Gastroesophageal sphincter (tissue), 4 donors: ENCODE results near the gene DCC. TPM values are rescaled to one million over a fixed set of nuclear protein-coding genes. Genes with fewer than 3 reads are reported as not detected.

Experiments used
- ATAC-seq: fragments of 150-250 bp; one replicate; pipeline ENCODE4 v1.9.1; 2016; ENCODE audit warnings: mild to moderate bottlenecking, moderate library complexity
- H3K27ac ChIP-seq, 4 donors: fragments of 200-600 bp; sonication (generic) in 3 of 4; 1 replicate in 3 of 4; 2 replicates in 1 of 4; pipeline ENCODE4 v1.5.1; 2016 to 2019
- H3K27me3 ChIP-seq: fragments of 200-600 bp; sonication (generic); one replicate; pipeline ENCODE4 v1.5.1; 2019
- H3K36me3 ChIP-seq, 2 donors: fragments of 200-600 bp; sonication (generic); one replicate each; pipeline ENCODE4 v1.5.1; 2019; ENCODE audit warnings: control low read depth in 1 of 2
- H3K4me1 ChIP-seq, 3 donors: fragments of 200-600 bp; sonication (generic); 1 replicate in 2 of 3; 2 replicates in 1 of 3; pipeline ENCODE4 v1.5.1; 2016 to 2019; ENCODE audit warnings: control low read depth in 2 of 3
- H3K4me3 ChIP-seq, 2 donors: fragments of 200-600 bp; sonication (generic); one replicate each; pipeline ENCODE4 v1.5.1; 2019; ENCODE audit warnings: mild to moderate bottlenecking in 1 of 2, moderate library complexity in 1 of 2
- H3K9me3 ChIP-seq, 3 donors: fragments of 200-600 bp; sonication (generic); one replicate each; pipeline ENCODE4 v1.5.1; 2017 to 2019; ENCODE audit warnings: control low read depth in 2 of 3
- CTCF ChIP-seq, 4 experiments: fragments of 200-600 bp in 2 of 4; fragments of 450-650 bp in 2 of 4; sonication (generic) in 1 of 4; IDR thresholded peaks; one replicate each; pipeline ENCODE4 v1.5.1; 2017 to 2019; ENCODE audit warnings: antibody characterized with exemption in 4 of 4, mild to moderate bottlenecking in 2 of 4, moderate library complexity in 2 of 4
- EP300 ChIP-seq: sonication (generic); formaldehyde crosslinking; IDR thresholded peaks from one replicate; pipeline ENCODE4 v1.6.1; 2017; ENCODE audit warnings: antibody characterized with exemption, mild to moderate bottlenecking
- POLR2A ChIP-seq, 2 donors: fragments of 450-650 bp; IDR thresholded peaks; one replicate each; pipeline ENCODE4 v1.6.1; 2017; ENCODE audit warnings: antibody characterized with exemption in 2 of 2, mild to moderate bottlenecking in 2 of 2, moderate library complexity in 1 of 2
- POLR2AphosphoS5 ChIP-seq: sonication (generic); formaldehyde crosslinking; IDR thresholded peaks from one replicate; pipeline ENCODE4 v1.6.1; 2017; ENCODE audit warnings: antibody characterized with exemption
- WGBS, 2 donors: methylation state at CpG; one replicate each; pipeline ENCODE4 v1.1.5; 2018; ENCODE audit warnings: low coverage in 1 of 2; 5-methylcytosine and 5-hydroxymethylcytosine counted together
- total RNA-seq, 4 donors: library from RNA; depleted of rRNA; stranded (reverse); fragments of >200 nt; gene quantifications; one replicate each; pipeline ENCODE4 v1.1.0, GENCODE V29; 2016

DCC gene
- total RNA-seq, 4 donors from 2014 or later, result 0.13 to 0.54 (median 0.47) TPM; not detected in 1

- Histone ChIP-seq H3K27ac (no peak overlapping the region), H3K4me1 (no peaks in the 10 kb centered on the region), H3K36me3 (no peaks in the 10 kb centered on the region), H3K4me3 (no peak overlapping the region), H3K27me3 (peaks cover 25% of the 10 kb centered on the region), H3K9me3 (no peaks in the 10 kb centered on the region)
- WGBS, 2 donors, result 75 to 86% methylated on average over 2 of the region's 2 CpGs
- no peak for ATAC-seq
- TF ChIP-seq EP300, result no peak
- no peak for TF ChIP-seq CTCF (IDR thresholded peaks at IDR 0.05)
- no peak for TF ChIP-seq POLR2A (IDR thresholded peaks at IDR 0.05)
- TF ChIP-seq POLR2AphosphoS5, result no peak
These were observed 5.7 kb upstream of the DCC start for GRCh38 chr18:52334307-52334706.

DNA sequence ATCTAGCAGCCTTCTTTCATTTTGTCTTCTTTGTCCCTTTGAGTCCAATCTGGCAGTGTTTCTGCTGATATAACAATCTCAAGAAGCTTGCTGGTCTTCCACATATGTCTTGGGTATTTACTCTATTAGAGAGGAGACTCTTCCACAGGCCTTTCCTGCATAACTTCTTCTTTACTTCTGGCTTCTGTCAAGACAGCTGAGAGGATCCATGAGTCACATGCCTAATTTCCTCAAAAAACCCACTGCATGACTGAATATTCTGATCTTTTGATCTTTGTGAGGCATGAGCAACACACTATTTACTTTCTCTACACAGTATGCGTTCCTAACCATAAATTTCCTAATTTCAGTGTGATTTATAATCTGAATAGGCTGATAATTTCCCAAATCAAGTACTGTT lies 5.1 kb upstream of the DCC start:
- 75 to 79% methylated on average over 1 of the region's 1 CpG for WGBS, 2 donors
- ATAC-seq, result no peak

GRCh38 chr18:52337276-52337675 lies 2.7 kb upstream of the DCC start:
- H3K36me3 ChIP-seq, result no peaks in the 10 kb centered on the region
- H3K27me3 ChIP-seq, result peaks cover 55% of the 10 kb centered on the region
- no peak overlapping the region for H3K27ac ChIP-seq
- H3K4me3 ChIP-seq, result no peak overlapping the region
- no peaks in the 10 kb centered on the region for H3K9me3 ChIP-seq
- TF ChIP-seq POLR2AphosphoS5, result no peak
- TF ChIP-seq EP300, result no peak
- TF ChIP-seq POLR2A (IDR thresholded peaks at IDR 0.05), result no peak
- TF ChIP-seq CTCF (IDR thresholded peaks at IDR 0.05), result no peak
- peaks cover 0 to 28% (median 9%) of the 10 kb centered on the region in 3 donors for H3K4me1 ChIP-seq
- no peak for ATAC-seq
- 83 to 100% methylated on average over 1 of the region's 1 CpG for WGBS, 2 donors

More for the DNA sequence above, 5.1 kb upstream of the DCC start:
- no peak overlapping the region for H3K4me3 ChIP-seq
- H3K36me3 ChIP-seq, result no peaks in the 10 kb centered on the region
- no peak overlapping the region for H3K27ac ChIP-seq
- peaks cover 0 to 4% (median under 1%) of the 10 kb centered on the region in 3 donors for H3K4me1 ChIP-seq
- H3K27me3 ChIP-seq, result peaks cover 31% of the 10 kb centered on the region
- TF ChIP-seq EP300 (no peak), CTCF (IDR thresholded peaks at IDR 0.05) (no peak), POLR2A (IDR thresholded peaks at IDR 0.05) (no peak), POLR2AphosphoS5 (no peak)
- H3K9me3 ChIP-seq, result no peaks in the 10 kb centered on the region

- no peak for ATAC-seq
- TF ChIP-seq POLR2AphosphoS5 (no peak), CTCF (IDR thresholded peaks at IDR 0.05) (no peak), EP300 (no peak), POLR2A (IDR thresholded peaks at IDR 0.05) (no peak)
- Histone ChIP-seq H3K27ac (no peak overlapping the region), H3K36me3 (no peaks in the 10 kb centered on the region), H3K4me3 (peak overlapping the region in 1 of 2 donors; percentile 34), H3K9me3 (no peaks in the 10 kb centered on the region), H3K4me1 (peaks cover 0 to 28% (median 9%) of the 10 kb centered on the region in 3 donors), H3K27me3 (peaks cover 69% of the 10 kb centered on the region)
- 1 to 2% methylated on average over 10 to 26 of the region's 32 CpGs for WGBS, 2 donors
These were observed 557 bp downstream of the DCC start for GRCh38 chr18:52340406-52341102.

- Histone ChIP-seq H3K4me1 (peaks cover 0 to 28% (median 9%) of the 10 kb centered on the region in 3 donors), H3K27me3 (peaks cover 69% of the 10 kb centered on the region), H3K9me3 (no peaks in the 10 kb centered on the region), H3K36me3 (no peaks in the 10 kb centered on the region), H3K4me3 (no peak overlapping the region), H3K27ac (no peak overlapping the region)
- TF ChIP-seq EP300 (no peak), POLR2AphosphoS5 (no peak), CTCF (IDR thresholded peaks at IDR 0.05) (no peak), POLR2A (IDR thresholded peaks at IDR 0.05) (no peak)
- 3% methylated on average over 7 of the region's 7 CpGs; no CpG with 5 or more reads in 1 of the 2 donors for WGBS, 2 donors
- ATAC-seq, result no peak
These were observed 1.1 kb downstream of the DCC start for GRCh38 chr18:52341103-52341432.
